ENCODE results near the gene RERE.

RERE gene

GRCh38 chr1:8373125-8373524 lies 444.3 kb downstream of the RERE start:
- Histone ChIP-seq H3K4me1 (ENCODE audit: control insufficient read depth, insufficient read depth, low read length) (peaks cover 70% of the 10 kb centered on the region), H3K36me3 (ENCODE audit: control insufficient read depth in 2 of 2, insufficient read depth in 2 of 2, low read length in 2 of 2) (no peaks in the 10 kb centered on the region), H3K9ac (ENCODE audit: low read length in 2 of 2) (peak overlapping the region; percentile 44 to 60), H3K9me3 (ENCODE audit: control insufficient read depth in 2 of 2, low read length in 2 of 2) (no peaks in the 10 kb centered on the region), H3K4me3 (ENCODE audit: low read length in 2 of 2) (peak overlapping the region; percentile 40 to 64), H3K27me3 (ENCODE audit: control insufficient read depth in 1 of 2, insufficient read depth in 2 of 2, low read length in 2 of 2) (no peaks in the 10 kb centered on the region), H3K27ac (ENCODE audit: low read length) (peak overlapping the region; percentile 98)

- Histone ChIP-seq H3K4me3 (ENCODE audit: low read length in 2 of 2) (peak overlapping the region; percentile 34 to 54), H3K9me3 (ENCODE audit: control insufficient read depth in 2 of 2, low read length in 2 of 2) (no peaks in the 10 kb centered on the region), H3K36me3 (ENCODE audit: control insufficient read depth in 2 of 2, insufficient read depth in 2 of 2, low read length in 2 of 2) (peaks cover 0 to under 1% of the 10 kb centered on the region in 2 donors), H3K27me3 (ENCODE audit: control insufficient read depth in 1 of 2, insufficient read depth in 2 of 2, low read length in 2 of 2) (no peaks in the 10 kb centered on the region), H3K9ac (ENCODE audit: low read length in 2 of 2) (peak overlapping the region; percentile 44 to 64), H3K4me1 (ENCODE audit: control insufficient read depth, insufficient read depth, low read length) (peaks cover 78% of the 10 kb centered on the region), H3K27ac (ENCODE audit: low read length) (peak overlapping the region; percentile 98)
Measured at GRCh38 chr1:8371372-8371991, 446.0 kb downstream of the RERE start.

- Histone ChIP-seq H3K9ac (ENCODE audit: low read length in 2 of 2) (peak overlapping the region; percentile 44 to 64), H3K4me1 (ENCODE audit: control insufficient read depth, insufficient read depth, low read length) (peaks cover 79% of the 10 kb centered on the region), H3K27me3 (ENCODE audit: control insufficient read depth in 1 of 2, insufficient read depth in 2 of 2, low read length in 2 of 2) (no peaks in the 10 kb centered on the region), H3K4me3 (ENCODE audit: low read length in 2 of 2) (peak overlapping the region; percentile 34 to 54), H3K27ac (ENCODE audit: low read length) (peak overlapping the region; percentile 98), H3K9me3 (ENCODE audit: control insufficient read depth in 2 of 2, low read length in 2 of 2) (no peaks in the 10 kb centered on the region), H3K36me3 (ENCODE audit: control insufficient read depth in 2 of 2, insufficient read depth in 2 of 2, low read length in 2 of 2) (peaks cover 0 to 6% of the 10 kb centered on the region in 2 donors)
Measured at GRCh38 chr1:8370905-8371315, 446.5 kb downstream of the RERE start.

GRCh38 chr1:8370046-8370881 lies 447.2 kb downstream of the RERE start:
- Histone ChIP-seq H3K4me1 (ENCODE audit: control insufficient read depth, insufficient read depth, low read length) (peaks cover 84% of the 10 kb centered on the region), H3K9ac (ENCODE audit: low read length in 2 of 2) (peak overlapping the region; percentile 13 to 34), H3K9me3 (ENCODE audit: control insufficient read depth in 2 of 2, low read length in 2 of 2) (no peaks in the 10 kb centered on the region), H3K27ac (ENCODE audit: low read length) (peak overlapping the region; percentile 98), H3K36me3 (ENCODE audit: control insufficient read depth in 2 of 2, insufficient read depth in 2 of 2, low read length in 2 of 2) (peaks cover 4 to 11% of the 10 kb centered on the region in 2 donors), H3K4me3 (ENCODE audit: low read length in 2 of 2) (peak overlapping the region; percentile 28 to 54), H3K27me3 (ENCODE audit: control insufficient read depth in 1 of 2, insufficient read depth in 2 of 2, low read length in 2 of 2) (no peaks in the 10 kb centered on the region)

GRCh38 chr1:8368956-8369639 lies 448.3 kb downstream of the RERE start:
- no peaks in the 10 kb centered on the region for H3K9me3 ChIP-seq (ENCODE audit: control insufficient read depth in 2 of 2, low read length in 2 of 2)
- H3K4me1 ChIP-seq (ENCODE audit: control insufficient read depth, insufficient read depth, low read length), result peaks cover 88% of the 10 kb centered on the region
- peaks cover 6 to 13% of the 10 kb centered on the region in 2 donors for H3K36me3 ChIP-seq (ENCODE audit: control insufficient read depth in 2 of 2, insufficient read depth in 2 of 2, low read length in 2 of 2)
- H3K4me3 ChIP-seq (ENCODE audit: low read length in 2 of 2), result no peak overlapping the region
- H3K9ac ChIP-seq (ENCODE audit: low read length in 2 of 2), result no peak overlapping the region
- peak overlapping the region; percentile 37 for H3K27ac ChIP-seq (ENCODE audit: low read length)
- no peaks in the 10 kb centered on the region for H3K27me3 ChIP-seq (ENCODE audit: control insufficient read depth in 1 of 2, insufficient read depth in 2 of 2, low read length in 2 of 2)

- peak overlapping the region; percentile 67 for H3K27ac ChIP-seq (ENCODE audit: low read length)
- H3K36me3 ChIP-seq (ENCODE audit: control insufficient read depth in 2 of 2, insufficient read depth in 2 of 2, low read length in 2 of 2), result peaks cover 11 to 17% of the 10 kb centered on the region in 2 donors
Measured at GRCh38 chr1:8367571-8368194, 449.8 kb downstream of the RERE start.

GRCh38 chr1:8365661-8366362 lies 451.6 kb downstream of the RERE start:
- Histone ChIP-seq H3K9ac (ENCODE audit: low read length in 2 of 2) (no peak overlapping the region), H3K4me1 (ENCODE audit: control insufficient read depth, insufficient read depth, low read length) (peaks cover 70% of the 10 kb centered on the region), H3K4me3 (ENCODE audit: low read length in 2 of 2) (no peak overlapping the region), H3K27me3 (ENCODE audit: control insufficient read depth in 1 of 2, insufficient read depth in 2 of 2, low read length in 2 of 2) (no peaks in the 10 kb centered on the region), H3K9me3 (ENCODE audit: control insufficient read depth in 2 of 2, low read length in 2 of 2) (no peaks in the 10 kb centered on the region), H3K27ac (ENCODE audit: low read length) (no peak overlapping the region), H3K36me3 (ENCODE audit: control insufficient read depth in 2 of 2, insufficient read depth in 2 of 2, low read length in 2 of 2) (peaks cover 28 to 34% of the 10 kb centered on the region in 2 donors)

More at GRCh38 chr1:8367571-8368194, 449.8 kb downstream of the RERE start:
- Histone ChIP-seq H3K27me3 (ENCODE audit: control insufficient read depth in 1 of 2, insufficient read depth in 2 of 2, low read length in 2 of 2) (no peaks in the 10 kb centered on the region), H3K4me3 (ENCODE audit: low read length in 2 of 2) (no peak overlapping the region), H3K9me3 (ENCODE audit: control insufficient read depth in 2 of 2, low read length in 2 of 2) (no peaks in the 10 kb centered on the region), H3K9ac (ENCODE audit: low read length in 2 of 2) (no peak overlapping the region), H3K4me1 (ENCODE audit: control insufficient read depth, insufficient read depth, low read length) (peaks cover 88% of the 10 kb centered on the region)

- Histone ChIP-seq H3K27me3 (ENCODE audit: control insufficient read depth in 1 of 2, insufficient read depth in 2 of 2, low read length in 2 of 2) (no peaks in the 10 kb centered on the region), H3K9ac (ENCODE audit: low read length in 2 of 2) (peak overlapping the region in 1 of 2 donors; percentile 40), H3K27ac (ENCODE audit: low read length) (peak overlapping the region; percentile 70), H3K36me3 (ENCODE audit: control insufficient read depth in 2 of 2, insufficient read depth in 2 of 2, low read length in 2 of 2) (peaks cover 28 to 34% of the 10 kb centered on the region in 2 donors), H3K4me1 (ENCODE audit: control insufficient read depth, insufficient read depth, low read length) (peaks cover 60% of the 10 kb centered on the region), H3K9me3 (ENCODE audit: control insufficient read depth in 2 of 2, low read length in 2 of 2) (no peaks in the 10 kb centered on the region), H3K4me3 (ENCODE audit: low read length in 2 of 2) (peak overlapping the region in 1 of 2 donors; percentile 54)
Measured at GRCh38 chr1:8364528-8365442, 452.7 kb downstream of the RERE start.

- Histone ChIP-seq H3K4me3 (ENCODE audit: low read length in 2 of 2) (peak overlapping the region; percentile 41 to 54), H3K9ac (ENCODE audit: low read length in 2 of 2) (peak overlapping the region; percentile 21 to 40), H3K4me1 (ENCODE audit: control insufficient read depth, insufficient read depth, low read length) (peaks cover 57% of the 10 kb centered on the region), H3K27me3 (ENCODE audit: control insufficient read depth in 1 of 2, insufficient read depth in 2 of 2, low read length in 2 of 2) (no peaks in the 10 kb centered on the region), H3K27ac (ENCODE audit: low read length) (peak overlapping the region; percentile 70), H3K36me3 (ENCODE audit: control insufficient read depth in 2 of 2, insufficient read depth in 2 of 2, low read length in 2 of 2) (peaks cover 36 to 43% of the 10 kb centered on the region in 2 donors), H3K9me3 (ENCODE audit: control insufficient read depth in 2 of 2, low read length in 2 of 2) (no peaks in the 10 kb centered on the region)
Measured at GRCh38 chr1:8363767-8364301, 453.6 kb downstream of the RERE start.

All from stomach smooth muscle (tissue), 2 donors.